ENCODE results near the gene GSE1.

DNA sequence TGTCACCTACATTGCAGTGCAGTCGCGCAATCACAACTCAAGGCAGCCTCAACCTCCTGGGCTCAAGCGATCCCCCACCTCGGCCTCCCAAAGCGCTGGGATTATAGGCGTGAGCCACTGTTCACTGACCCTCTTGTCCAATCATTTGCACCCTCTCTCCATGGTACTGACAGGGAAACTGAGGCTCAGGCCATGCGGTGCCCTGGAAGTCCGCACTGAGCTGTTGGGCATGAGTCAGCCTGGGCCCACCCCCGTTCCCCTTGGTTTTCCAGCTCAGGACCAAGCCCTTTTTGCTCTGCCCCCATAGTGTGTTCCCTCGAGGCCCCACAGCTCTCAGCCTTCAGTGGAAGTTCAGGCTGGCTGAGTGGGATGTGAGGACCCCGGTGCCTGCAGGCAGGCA is 10.1 kb downstream of the GSE1 start:
- TF ChIP-seq POLR2AphosphoS5 (IDR thresholded peaks at IDR 0.05; ENCODE audit: low read depth) (no peak), SPI1 (IDR thresholded peaks at IDR 0.05; ENCODE audit: borderline replicate concordance, low read depth) (no peak), GABPA (IDR thresholded peaks at IDR 0.05; ENCODE audit: low read depth) (no peak)
- TF ChIP-seq, protein P1, sequence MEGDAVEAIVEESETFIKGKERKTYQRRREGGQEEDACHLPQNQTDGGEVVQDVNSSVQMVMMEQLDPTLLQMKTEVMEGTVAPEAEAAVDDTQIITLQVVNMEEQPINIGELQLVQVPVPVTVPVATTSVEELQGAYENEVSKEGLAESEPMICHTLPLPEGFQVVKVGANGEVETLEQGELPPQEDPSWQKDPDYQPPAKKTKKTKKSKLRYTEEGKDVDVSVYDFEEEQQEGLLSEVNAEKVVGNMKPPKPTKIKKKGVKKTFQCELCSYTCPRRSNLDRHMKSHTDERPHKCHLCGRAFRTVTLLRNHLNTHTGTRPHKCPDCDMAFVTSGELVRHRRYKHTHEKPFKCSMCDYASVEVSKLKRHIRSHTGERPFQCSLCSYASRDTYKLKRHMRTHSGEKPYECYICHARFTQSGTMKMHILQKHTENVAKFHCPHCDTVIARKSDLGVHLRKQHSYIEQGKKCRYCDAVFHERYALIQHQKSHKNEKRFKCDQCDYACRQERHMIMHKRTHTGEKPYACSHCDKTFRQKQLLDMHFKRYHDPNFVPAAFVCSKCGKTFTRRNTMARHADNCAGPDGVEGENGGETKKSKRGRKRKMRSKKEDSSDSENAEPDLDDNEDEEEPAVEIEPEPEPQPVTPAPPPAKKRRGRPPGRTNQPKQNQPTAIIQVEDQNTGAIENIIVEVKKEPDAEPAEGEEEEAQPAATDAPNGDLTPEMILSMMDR (IDR thresholded peaks at IDR 0.05; ENCODE audit: insufficient read depth, low read length), result no peak

Measured in HL-60 (cell line).